HG02885 (cell line): ENCODE data around the gene TNS3.
A peak's percentile ranks its signal among the peaks of the same experiment; 100 is the strongest.

Source experiments
- ATAC-seq: cut with Tn5 transposase; IDR thresholded peaks from one replicate; pipeline ENCODE4 v1.9.1; 2021; ENCODE audit warnings: mild to moderate bottlenecking; ENCODE audit not compliant: unreplicated experiment, poor library complexity

The TNS3 gene

DNA sequence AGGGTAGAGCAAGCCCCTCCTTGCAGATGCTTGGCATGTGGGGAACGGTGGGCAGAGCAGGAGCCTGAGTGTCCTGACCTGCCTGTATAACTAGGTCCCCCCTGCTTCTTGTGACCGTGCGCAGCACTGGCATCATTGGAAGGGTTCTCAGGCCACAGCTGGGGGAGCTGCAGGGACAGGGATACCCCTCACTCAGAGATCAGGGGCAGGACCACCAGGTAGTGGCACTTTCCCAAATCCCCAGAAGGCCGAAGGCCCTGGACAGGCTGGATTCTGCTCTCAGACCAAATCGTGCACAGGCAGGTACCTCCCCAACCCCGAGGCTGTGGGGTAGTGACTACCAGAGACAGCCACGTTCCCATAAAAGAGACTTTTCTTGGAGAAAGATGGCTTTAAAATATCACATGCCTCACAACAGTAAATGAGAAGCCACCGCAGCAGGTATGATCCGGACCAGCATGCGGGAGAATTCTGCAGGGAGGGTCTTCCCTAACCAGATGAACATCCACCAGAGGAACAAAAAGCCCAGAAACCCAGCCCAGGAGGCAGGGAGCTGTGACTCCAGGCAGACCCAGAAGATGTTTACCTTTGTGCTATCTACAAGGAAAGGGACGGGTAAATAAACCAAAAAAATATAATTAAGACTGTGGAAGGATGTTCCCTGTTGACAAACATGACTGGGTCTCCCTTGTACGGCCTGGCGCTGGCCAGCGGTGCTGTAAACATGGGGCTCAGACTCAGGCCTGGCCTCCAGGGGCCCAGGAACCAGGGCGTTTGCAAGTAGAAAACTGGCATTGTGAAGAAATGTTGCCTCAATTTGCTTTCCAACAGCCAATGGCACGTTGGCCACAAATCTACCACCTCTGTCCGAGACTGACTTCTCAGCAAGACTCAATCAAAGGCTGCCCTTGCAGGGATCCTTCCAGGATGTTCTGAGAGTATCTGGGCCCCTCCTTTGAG is 180.0 kb downstream of the TNS3 start:
- no peak for ATAC-seq

DNA sequence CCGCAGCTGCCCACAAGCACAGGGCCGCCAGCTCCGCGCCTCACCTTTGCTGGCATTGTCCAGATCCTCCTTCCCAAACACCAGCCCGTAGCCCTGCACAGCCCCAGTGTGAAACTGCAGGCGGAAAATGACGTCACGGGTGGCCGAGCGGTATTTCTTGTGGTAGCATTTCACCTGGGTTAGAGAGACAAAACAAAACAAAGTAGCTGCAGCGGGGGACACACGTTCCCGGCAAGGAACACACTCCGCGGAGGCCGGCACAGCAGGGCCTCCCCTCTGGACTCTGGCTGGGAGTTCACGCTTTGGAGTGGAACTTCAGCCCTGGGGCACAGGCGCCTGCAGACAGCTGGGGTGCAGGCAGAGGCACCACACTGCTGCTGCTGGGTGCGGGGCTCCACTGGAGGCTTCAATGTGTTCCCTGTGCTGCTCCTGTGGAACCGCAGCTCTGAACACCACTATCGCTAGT is 181.1 kb downstream of the TNS3 start:
- peak; percentile 50 for ATAC-seq

- no peak for ATAC-seq
Measured at GRCh38 chr7:47400001-47400400, 181.9 kb downstream of the TNS3 start.

- no peak for ATAC-seq
Measured at GRCh38 chr7:47394751-47395252, 187.1 kb downstream of the TNS3 start.

DNA sequence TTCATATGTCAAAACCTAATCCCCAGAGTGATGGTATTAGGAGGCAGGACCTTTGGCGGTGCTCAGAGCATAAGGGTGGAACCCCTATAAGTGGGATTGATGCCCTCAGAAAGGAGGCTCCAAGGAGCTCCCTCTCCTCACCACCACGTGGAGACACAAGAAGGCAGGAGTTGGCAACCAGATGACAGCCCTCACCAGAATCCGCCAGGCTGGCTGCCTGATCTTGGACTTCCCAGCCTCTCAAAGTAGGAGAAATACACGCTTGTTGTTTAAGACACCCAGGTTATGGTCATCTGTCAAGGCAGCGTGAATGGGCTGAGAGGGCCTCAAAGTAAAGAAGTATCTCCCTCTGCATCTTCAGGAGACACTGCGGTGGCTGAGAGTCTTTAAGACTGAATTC is 187.7 kb downstream of the TNS3 start:
- no peak for ATAC-seq

DNA sequence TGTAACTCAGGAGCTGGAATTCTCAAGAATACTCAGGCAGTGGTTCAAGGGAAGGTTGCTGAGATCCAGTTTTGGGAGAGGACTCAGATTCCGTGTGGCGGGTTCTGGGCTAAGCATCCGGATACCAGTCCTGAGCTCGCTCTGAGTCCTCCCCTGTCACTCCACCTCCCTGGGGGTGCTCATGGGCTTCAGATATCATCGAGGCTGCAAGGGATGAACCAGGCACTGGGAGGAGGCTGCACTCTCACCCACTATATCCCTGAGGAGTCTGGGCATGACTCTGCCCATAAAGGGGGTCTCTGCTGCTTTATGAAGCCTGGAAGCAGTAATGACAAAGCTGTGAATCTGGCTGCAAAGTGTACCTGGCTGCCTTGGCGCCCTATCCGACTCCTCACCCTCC is 188.5 kb downstream of the TNS3 start:
- no peak for ATAC-seq

- no peak for ATAC-seq
Measured at GRCh38 chr7:47392241-47392759, 189.6 kb downstream of the TNS3 start.

GRCh38 chr7:47391726-47392125 is 190.2 kb downstream of the TNS3 start:
- ATAC-seq, result no peak

GRCh38 chr7:47390914-47391313 is 191.0 kb downstream of the TNS3 start:
- no peak for ATAC-seq

DNA sequence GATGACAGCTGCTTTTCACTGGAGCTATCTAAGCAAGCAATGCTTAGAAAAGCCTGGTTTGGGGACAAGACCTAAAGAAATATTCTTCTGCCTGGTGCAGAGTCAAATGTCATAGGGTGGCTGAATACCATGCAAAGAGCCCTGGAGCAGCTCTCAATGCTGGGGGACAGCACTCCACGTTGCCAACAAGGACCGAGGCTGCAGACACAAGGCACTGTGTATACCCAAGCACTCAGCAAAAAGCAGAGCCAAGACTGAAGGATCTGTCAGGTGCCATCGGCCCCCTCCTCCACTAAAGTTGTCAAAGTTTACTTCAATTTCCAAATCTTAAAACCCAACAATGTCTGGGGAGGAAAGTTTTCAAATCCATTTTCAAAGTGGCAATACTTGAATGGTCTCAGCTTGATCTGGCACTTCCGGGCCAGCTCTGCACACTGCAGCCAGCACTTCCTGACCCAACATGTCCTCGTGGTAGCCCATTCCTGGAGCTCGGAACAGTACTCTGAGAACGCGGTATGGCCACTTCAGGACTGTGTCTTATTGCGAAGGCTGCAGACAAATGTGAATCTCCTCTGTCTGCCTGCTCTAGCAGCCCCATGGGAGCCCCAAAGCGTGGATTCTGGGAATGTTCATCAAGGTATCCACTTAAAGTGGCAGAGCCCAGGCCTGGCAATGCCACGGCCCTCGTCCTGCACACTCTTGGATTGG is 191.8 kb downstream of the TNS3 start:
- ATAC-seq, result no peak

- no peak for ATAC-seq
Measured at GRCh38 chr7:47389171-47389922, 192.6 kb downstream of the TNS3 start.

- no peak for ATAC-seq
Measured at GRCh38 chr7:47387506-47387905, 194.4 kb downstream of the TNS3 start.

DNA sequence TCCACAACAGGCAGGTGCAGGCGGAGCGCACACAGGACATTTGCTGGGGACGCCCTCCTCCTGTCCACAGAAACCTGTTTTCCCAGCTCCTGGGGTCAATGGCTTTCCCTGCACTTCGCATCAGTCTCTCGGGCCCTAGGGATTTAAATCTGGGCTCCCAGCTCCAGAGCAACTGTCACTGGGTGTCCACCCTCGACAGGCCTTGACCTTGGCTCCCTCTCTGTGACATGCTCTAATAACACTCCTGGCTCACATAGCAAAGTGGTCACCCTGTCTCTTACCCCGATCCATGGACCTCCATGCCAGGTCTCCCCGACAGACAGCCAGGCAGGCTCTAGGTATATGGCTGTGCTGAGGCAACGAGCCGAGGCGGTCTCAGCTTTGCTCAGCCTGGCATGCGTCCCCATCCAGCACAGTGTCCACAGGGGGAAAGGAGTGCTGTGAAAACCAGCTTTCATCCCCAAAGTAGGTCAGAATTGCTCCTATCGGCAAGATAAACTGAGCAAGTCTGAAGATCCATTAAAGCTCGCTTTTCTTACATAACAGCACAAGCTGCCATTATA is 195.6 kb downstream of the TNS3 start:
- no peak for ATAC-seq

DNA sequence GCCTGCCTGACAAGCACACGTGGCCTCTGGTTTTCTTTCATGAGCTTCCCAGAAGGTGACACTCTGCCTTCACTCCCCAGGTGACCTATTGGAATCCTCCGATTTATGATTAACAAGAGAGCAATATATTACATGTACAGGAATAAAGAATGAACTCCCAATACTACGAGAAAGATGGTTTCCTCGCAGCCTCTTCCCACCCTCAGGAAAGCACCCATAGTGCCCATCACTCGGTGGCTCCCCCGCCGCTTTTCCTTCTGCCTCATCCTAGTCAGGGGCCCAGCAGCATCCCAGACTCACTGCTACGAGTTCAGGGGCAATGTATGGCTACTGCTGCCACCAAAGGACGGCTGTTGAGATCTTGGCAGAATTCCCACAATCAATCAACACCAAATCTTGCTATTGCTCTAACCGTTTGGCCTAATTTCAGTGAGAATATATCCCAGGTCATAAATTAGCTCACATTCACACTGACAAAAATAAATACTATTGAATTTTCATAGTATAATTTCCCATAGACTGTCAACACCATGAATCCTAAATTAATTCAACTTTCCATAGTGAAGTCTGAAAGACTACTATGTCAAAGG is 196.3 kb downstream of the TNS3 start:
- ATAC-seq, result no peak

DNA sequence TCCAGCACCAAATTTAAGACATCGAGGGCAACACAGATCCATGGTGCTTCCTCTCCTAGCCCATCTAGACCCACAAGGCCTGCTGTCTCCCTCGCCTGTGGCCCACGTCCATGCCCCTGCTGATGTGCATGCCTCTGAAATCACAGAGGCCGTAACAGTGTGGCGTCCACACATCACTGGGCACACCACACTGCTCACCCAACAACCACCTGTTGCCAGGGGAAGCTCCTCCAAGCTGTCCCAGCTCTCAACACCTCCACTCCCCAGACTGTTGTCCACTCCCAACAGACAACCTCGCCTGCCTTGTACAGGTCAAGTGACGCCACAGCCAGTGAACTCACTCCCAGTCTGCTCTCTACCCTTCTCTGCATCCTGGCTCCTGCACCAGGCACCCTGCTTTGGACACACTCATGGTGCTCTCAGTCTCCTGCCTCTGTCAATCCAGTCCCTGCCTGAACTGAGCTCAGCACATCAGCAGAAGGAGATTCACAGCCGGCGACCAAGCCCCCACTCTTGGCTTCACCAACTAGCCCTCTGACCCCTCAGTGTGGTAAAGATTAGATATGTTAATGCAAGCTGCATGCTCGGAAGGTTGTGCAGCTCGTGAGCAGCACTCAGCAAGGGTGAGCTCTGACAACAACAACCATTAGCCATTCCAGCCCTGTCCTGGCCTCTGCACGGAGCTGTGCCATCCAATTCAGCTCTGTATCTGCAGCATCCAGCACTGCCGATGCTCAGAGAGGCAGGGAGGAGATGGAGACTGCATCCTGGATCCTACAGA is 197.0 kb downstream of the TNS3 start:
- no peak for ATAC-seq

- no peak for ATAC-seq
Measured at GRCh38 chr7:47383696-47384445, 198.0 kb downstream of the TNS3 start.

- ATAC-seq, result no peak
Measured at GRCh38 chr7:47383072-47383471, 198.8 kb downstream of the TNS3 start.

GRCh38 chr7:47382200-47382599 is 199.7 kb downstream of the TNS3 start:
- no peak for ATAC-seq
